ENCODE results near the gene PACRGL.
"Not testable (repeated sequence)": the region's sequence is repeated elsewhere in the genome, so short reads cannot be mapped to it uniquely, and the experiment has no call there.

Gene PACRGL

GRCh38 chr4:20724915-20725314 is 24.7 kb downstream of the PACRGL start:
- no peak for DNase-seq

DNA sequence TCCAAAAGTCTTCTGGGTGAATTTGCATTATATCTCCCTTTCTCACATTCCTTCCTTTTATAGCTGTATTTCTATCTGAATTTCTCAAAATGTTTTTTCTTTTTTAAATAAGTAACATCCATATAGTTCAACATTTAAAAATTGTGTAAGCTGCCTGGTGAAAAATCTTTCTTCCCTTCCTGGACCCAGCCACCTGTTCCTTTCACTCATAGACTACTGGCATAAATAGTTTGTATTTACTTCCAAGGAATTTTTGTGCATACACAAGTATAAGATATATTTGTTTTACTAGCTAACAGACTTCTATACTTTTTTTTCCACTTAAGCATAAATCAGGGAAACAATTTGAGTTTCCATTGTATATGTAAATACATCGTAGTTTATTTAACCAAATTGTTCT is 35.7 kb downstream of the PACRGL start:
- no peak for DNase-seq

- not testable (repeated sequence) for DNase-seq
Observed at GRCh38 chr4:20746000-20746399, 45.7 kb downstream of the PACRGL start.

DNA sequence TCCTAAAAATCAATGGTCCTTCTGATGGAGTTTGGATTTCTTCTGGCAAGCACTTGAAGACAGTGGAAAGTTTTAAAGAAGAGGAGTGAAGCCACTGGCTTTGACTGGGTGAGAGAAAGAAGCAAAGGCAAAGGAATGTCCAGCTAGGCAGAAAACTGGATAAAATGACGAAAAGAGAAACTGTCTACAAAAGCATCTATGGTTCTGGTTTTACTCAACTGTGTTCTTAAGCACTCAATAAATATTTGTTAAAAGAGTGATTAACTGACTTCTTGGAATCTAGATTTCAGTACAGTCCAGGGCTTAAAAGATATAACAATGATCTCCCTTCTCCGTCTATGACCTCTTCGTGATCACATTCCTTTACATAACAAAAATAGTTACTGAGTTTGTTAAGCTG is 52.4 kb downstream of the PACRGL start:
- no peak for DNase-seq

- DNase-seq = no peak
Observed at GRCh38 chr4:20754036-20754435, 53.8 kb downstream of the PACRGL start.

DNA sequence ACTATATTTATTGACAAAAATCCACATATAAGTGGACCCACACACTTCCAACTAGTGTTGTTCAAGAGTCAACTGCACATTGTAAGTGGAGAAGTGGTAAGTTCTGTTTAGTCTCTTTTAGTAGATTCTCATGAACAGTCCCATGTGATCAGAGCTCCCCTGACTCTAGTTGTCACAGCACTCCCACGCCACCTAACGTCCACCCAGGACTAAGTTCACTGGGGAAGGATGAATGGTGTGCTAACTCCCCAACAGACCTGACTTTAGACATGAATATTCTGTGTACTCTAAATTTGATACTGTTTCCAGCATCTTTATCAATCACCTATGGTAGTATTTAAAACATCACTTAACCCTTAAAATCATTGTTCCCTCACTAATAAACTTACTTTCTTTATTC is 59.8 kb downstream of the PACRGL start:
- DNase-seq = no peak

DNA sequence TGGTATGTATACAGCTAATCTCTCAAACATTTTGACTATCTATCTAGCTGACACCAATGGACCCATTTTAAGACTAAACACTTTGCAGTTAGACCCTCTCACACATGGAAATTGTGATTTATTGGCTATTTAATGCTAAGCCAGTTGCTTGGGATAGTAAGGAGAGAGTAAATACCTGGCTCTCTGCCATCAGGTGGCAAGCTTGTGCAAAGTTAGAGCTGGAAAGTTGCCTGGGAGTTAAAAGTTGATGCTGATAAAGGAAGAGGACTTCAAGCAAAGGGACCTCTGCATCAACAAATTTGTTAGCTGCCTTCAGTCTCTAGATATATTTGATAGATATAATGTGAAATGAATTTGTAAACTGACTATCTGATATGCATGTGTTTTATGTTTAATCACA is 61.1 kb downstream of the PACRGL start:
- no peak for DNase-seq

DNA sequence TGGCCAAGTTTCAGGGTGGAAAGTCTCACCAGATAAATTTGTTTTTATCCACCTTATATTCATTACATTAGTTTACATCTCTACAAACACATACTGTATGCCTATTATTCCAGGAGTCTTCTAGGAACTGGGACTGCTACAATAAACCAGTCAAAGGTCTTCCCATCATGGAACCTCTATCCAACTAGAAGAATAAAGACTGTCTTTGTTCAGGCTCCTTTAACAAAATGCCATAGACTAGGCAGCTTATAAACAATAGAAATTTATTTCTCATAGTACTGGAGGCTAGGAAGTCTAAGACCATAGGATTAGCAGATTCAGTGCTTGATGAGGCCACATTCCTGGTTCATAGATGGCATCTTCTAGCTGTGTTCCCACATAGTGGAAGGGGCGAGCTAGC is 61.6 kb downstream of the PACRGL start:
- DNase-seq = no peak

DNA sequence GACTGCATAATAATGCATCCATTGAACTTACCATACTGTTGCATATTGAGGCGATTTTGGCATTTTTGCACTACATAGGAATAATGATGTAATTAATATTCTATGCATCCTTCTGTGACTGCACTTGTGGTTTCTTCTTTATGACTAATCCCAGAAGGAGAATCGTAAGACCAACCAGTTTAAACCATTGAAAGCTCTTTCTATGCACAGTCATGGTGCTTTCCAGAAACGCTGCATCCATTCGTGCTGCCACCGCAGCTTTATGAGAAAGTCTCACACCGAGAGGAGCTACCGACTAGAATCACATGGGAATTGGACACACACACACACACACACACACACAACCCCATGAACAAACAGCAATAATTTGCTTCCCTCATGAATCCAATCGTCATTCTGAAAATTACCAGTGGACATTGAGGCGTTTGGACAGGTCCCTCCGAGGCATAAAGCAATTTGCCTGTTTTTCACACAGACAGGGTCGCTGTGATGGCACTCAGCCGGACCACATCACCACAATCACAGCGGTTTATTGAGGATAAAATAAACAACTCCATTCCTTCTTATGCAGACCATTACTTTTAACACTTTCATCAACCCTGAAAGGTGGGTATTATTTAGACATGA is 64.2 kb downstream of the PACRGL start:
- DNase-seq = no peak

DNA sequence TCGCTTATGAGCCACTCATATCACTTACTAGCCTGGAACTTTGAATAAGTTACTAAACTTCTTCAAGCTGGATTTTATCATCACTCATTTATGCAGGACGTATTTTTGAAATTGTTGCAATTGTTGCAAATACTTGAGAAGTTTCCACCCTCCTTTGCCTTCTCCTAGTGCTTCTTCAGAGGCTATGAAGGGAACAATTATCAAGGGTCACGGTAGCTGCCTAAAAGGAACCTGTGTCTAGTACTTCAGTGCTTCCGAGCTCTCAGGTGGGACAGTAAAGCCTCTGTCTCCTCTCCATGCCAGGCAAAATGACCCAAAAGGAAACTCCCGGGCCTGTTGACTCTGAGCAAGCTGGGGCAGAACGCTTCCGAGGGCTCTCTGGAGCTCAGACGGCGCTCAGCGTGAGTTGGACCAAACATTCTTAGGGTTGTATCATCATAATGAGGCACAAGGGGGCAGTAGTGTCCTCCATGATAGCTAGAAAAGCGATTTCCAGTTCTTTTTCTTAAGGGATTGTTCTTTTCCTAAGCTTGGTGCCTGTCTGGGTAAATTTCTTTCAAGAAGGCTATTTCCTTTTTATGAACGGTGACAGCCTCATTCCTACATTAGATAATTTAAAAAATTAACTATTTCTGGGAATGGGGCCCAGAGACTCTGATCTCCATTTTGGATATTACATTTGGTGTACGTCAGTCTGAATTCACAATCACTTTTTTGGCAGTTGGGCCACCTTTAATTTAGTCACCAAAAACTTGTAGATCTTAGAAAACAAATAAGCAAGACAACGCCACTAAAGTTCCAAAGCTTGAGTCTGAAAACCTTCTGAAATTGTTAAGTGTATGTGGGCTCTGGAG is 73.1 kb downstream of the PACRGL start:
- peak; percentile 42 for DNase-seq

GRCh38 chr4:20778896-20779295 is 78.6 kb downstream of the PACRGL start:
- DNase-seq = no peak

DNA sequence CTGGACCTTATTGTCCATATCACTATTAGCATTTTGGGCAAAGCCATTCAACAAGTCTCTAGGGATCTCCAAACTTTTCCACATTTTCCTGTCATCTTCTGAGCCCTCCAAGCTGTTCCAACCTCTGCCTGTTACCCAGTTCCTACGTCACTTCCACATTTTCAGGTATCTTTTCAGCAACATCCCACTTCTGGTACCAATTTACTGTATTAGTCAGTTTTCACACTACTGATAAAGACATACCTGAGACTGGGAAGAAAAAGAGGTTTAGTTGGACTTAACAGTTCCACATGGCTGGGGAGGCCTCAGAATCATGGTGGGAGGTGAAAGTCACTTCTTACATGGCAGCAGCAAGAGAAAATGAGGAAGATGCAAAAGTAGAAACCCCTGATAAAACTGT is 82.9 kb downstream of the PACRGL start:
- DNase-seq = not testable (repeated sequence)

DNA sequence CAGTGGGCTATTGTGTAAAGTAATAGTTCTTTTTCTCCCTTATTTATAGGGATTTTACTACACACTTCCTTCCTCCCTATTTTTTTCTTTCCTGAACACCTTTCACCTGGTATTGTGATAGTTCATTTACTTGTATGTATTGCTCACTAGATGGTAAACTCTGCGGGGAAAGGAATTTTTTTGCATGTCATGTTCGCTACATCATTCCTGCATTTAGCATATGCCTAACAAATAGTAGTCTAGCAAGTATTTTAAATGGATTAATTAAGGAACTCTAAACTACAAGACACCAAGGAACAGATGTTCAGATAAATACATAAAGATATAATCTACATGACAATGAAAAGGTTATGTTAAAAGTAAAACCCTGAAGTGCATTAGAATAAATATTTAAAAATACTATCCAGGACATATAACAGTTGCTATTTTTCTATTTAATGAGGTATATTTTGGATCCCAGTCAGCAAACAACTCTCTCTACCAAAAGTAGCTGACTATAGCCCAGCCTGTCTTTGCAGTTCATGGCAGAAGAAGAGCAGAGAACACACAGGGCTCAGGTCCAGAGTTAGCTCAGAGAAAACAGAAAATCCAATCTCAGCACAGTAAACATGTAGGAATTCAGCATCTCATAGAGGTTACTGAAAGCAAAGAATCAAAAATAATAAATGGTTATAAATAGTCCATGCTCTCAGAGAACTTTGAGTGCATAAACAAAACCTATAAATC is 87.8 kb downstream of the PACRGL start:
- no peak for DNase-seq
